Progenitor cell of endocrine pancreas (in vitro differentiated cells): ENCODE data around the gene DPYSL5. TPM values are rescaled to one million over a fixed set of nuclear protein-coding genes. Genes with fewer than 3 reads are reported as not detected.

Experiments
- DNase-seq: peaks from one replicate; pipeline ENCODE4 v3.0.0; 2021; ENCODE audit warnings: low spot score; ENCODE audit not compliant: unreplicated experiment
- H3K27ac Mint-ChIP-seq: 2 replicates; pipeline ENCODE4 v1.8.0; 2021; ENCODE audit warnings: mild to moderate bottlenecking, moderate library complexity, mixed read lengths
- H3K27me3 Mint-ChIP-seq: 2 replicates; pipeline ENCODE4 v1.8.0; 2021; ENCODE audit warnings: mixed read lengths
- H3K36me3 Mint-ChIP-seq: 2 replicates; pipeline ENCODE4 v1.8.0; 2022; ENCODE audit warnings: mixed read lengths; ENCODE audit not compliant: insufficient read depth
- H3K4me1 Mint-ChIP-seq: 2 replicates; pipeline ENCODE4 v1.8.0; 2021; ENCODE audit warnings: low read depth, mixed read lengths
- H3K4me3 Mint-ChIP-seq: 2 replicates; pipeline ENCODE4 v1.8.0; 2021; ENCODE audit warnings: low read depth, mild to moderate bottlenecking, moderate library complexity, mixed read lengths
- H3K9me3 Mint-ChIP-seq: 2 replicates; pipeline ENCODE4 v1.8.0; 2021; ENCODE audit warnings: low read depth, mixed read lengths
- CTCF ChIP-seq: fragments of 200-600 bp; sonication (generic); IDR thresholded peaks from one replicate; pipeline ENCODE4 v1.5.0; 2021; ENCODE audit warnings: antibody characterized with exemption, mild to moderate bottlenecking; ENCODE audit not compliant: unreplicated experiment
- total RNA-seq: library from RNA; stranded (reverse); gene quantifications from 2 replicates; pipeline ENCODE4 v1.2.1, GENCODE V29; 2021

DPYSL5 gene
- total RNA-seq, 1 donor from 2014 or later = 75.0 TPM

GRCh38 chr2:26991717-26992116, 143.8 kb downstream of the DPYSL5 start:
- DNase-seq = no peak
- Mint-ChIP-seq H3K4me3 (no peak overlapping the region), H3K9me3 (no peaks in the 10 kb centered on the region), H3K36me3 (no peaks in the 10 kb centered on the region), H3K4me1 (peaks cover 2% of the 10 kb centered on the region), H3K27ac (no peak overlapping the region), H3K27me3 (no peaks in the 10 kb centered on the region)
- no peak for TF ChIP-seq CTCF

GRCh38 chr2:26993768-26994167, 145.8 kb downstream of the DPYSL5 start:
- H3K27ac Mint-ChIP-seq = no peak overlapping the region
- no peak for TF ChIP-seq CTCF
- H3K4me1 Mint-ChIP-seq = peaks cover 2% of the 10 kb centered on the region
- no peak for DNase-seq
- H3K27me3 Mint-ChIP-seq = peaks cover under 1% of the 10 kb centered on the region
- no peaks in the 10 kb centered on the region for H3K9me3 Mint-ChIP-seq
- H3K4me3 Mint-ChIP-seq = no peak overlapping the region
- H3K36me3 Mint-ChIP-seq = no peaks in the 10 kb centered on the region

- Mint-ChIP-seq H3K36me3 (no peaks in the 10 kb centered on the region), H3K27me3 (peaks cover 3% of the 10 kb centered on the region), H3K4me3 (no peak overlapping the region), H3K9me3 (no peaks in the 10 kb centered on the region), H3K27ac (no peak overlapping the region), H3K4me1 (peaks cover 2% of the 10 kb centered on the region)
- TF ChIP-seq CTCF = no peak
- no peak for DNase-seq
Measured at GRCh38 chr2:26994983-26995382, 147.1 kb downstream of the DPYSL5 start.

- H3K4me1 Mint-ChIP-seq = no peaks in the 10 kb centered on the region
- no peak overlapping the region for H3K4me3 Mint-ChIP-seq
- peaks cover 3% of the 10 kb centered on the region for H3K27me3 Mint-ChIP-seq
- no peaks in the 10 kb centered on the region for H3K9me3 Mint-ChIP-seq
- DNase-seq = no peak
- H3K27ac Mint-ChIP-seq = peak overlapping the region; percentile 13
- no peaks in the 10 kb centered on the region for H3K36me3 Mint-ChIP-seq
- TF ChIP-seq CTCF = no peak
Measured at GRCh38 chr2:26997394-26997793, 149.5 kb downstream of the DPYSL5 start.

- no peak overlapping the region for H3K27ac Mint-ChIP-seq
- H3K4me1 Mint-ChIP-seq = no peaks in the 10 kb centered on the region
- no peak for TF ChIP-seq CTCF
- no peak for DNase-seq
- no peaks in the 10 kb centered on the region for H3K9me3 Mint-ChIP-seq
- H3K4me3 Mint-ChIP-seq = no peak overlapping the region
- H3K27me3 Mint-ChIP-seq = peaks cover 3% of the 10 kb centered on the region
- no peaks in the 10 kb centered on the region for H3K36me3 Mint-ChIP-seq
Measured at GRCh38 chr2:26998323-26998722, 150.4 kb downstream of the DPYSL5 start.

Other genes with a start within 250 kb of the DPYSL5 start
- not detected in 2 replicates for gene CIB4, start 206.8 kb upstream of the DPYSL5 start, total RNA-seq
- gene KCNK3, start 155.4 kb upstream of the DPYSL5 start, total RNA-seq = 1.2 and 1.5 TPM in 2 replicates
- gene SLC35F6, start 83.8 kb upstream of the DPYSL5 start, total RNA-seq = 19.2 and 19.9 TPM in 2 replicates
- 10.5 and 10.7 TPM in 2 replicates for gene CENPA, start 62.1 kb upstream of the DPYSL5 start, total RNA-seq
- gene MAPRE3, start 122.5 kb downstream of the DPYSL5 start, total RNA-seq = 18.0 and 18.6 TPM in 2 replicates
- gene TMEM214, start 184.8 kb downstream of the DPYSL5 start, total RNA-seq = 54.0 and 55.2 TPM in 2 replicates
- 58.7 and 60.2 TPM in 2 replicates for gene AGBL5, start 203.5 kb downstream of the DPYSL5 start, total RNA-seq
- gene OST4, start 223.5 kb downstream of the DPYSL5 start, total RNA-seq = 245 and 254 TPM in 2 replicates
- gene EMILIN1, start 230.5 kb downstream of the DPYSL5 start, total RNA-seq = 1.1 and 2.5 TPM in 2 replicates
- 4.4 and 5.2 TPM in 2 replicates for gene KHK, start 238.6 kb downstream of the DPYSL5 start, total RNA-seq